ENCODE results near the gene SPG7.

DNA sequence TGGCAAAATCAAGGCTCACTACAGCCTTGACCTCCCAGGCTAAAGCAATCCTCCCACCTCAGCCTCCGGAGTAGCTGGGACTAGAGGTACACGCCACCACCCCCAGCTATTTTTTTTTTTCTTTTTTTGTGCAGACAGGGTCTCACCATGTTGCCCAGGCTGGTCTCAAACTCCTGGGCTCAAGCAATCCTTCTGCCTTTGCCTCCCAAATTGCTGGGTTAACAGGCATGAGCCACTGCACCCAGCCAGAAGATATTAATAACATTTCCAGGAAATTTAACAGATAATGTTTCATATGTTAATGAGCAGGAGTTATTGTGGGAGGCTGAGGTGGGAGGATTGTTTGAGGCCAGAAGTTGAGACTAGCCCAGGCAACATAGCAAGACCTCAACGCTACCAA is 8.4 kb upstream of the SPG7 start:
- no peak for TF ChIP-seq EZH2 (IDR thresholded peaks at IDR 0.05; ENCODE audit: borderline replicate concordance, low read length)
- TF ChIP-seq, protein P1, sequence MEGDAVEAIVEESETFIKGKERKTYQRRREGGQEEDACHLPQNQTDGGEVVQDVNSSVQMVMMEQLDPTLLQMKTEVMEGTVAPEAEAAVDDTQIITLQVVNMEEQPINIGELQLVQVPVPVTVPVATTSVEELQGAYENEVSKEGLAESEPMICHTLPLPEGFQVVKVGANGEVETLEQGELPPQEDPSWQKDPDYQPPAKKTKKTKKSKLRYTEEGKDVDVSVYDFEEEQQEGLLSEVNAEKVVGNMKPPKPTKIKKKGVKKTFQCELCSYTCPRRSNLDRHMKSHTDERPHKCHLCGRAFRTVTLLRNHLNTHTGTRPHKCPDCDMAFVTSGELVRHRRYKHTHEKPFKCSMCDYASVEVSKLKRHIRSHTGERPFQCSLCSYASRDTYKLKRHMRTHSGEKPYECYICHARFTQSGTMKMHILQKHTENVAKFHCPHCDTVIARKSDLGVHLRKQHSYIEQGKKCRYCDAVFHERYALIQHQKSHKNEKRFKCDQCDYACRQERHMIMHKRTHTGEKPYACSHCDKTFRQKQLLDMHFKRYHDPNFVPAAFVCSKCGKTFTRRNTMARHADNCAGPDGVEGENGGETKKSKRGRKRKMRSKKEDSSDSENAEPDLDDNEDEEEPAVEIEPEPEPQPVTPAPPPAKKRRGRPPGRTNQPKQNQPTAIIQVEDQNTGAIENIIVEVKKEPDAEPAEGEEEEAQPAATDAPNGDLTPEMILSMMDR (IDR thresholded peaks at IDR 0.05; ENCODE audit: low read length): no peak
